Upper lobe of left lung (tissue), 6 donors: Measurements from ENCODE around the gene ALDH3B2. TPM values are rescaled to one million over a fixed set of nuclear protein-coding genes. Genes with fewer than 3 reads are reported as not detected.

Source experiments
- ATAC-seq, 2 donors: fragments of 200-7000 bp; cut with Tn5 transposase; one replicate each; pipeline ENCODE4 v1.9.1; 2022; ENCODE audit warnings: mild to moderate bottlenecking in 2 of 2, moderate library complexity in 2 of 2; ENCODE audit not compliant: low FRiP score in 2 of 2
- DNase-seq, 2 donors: peaks; one replicate each; pipeline ENCODE4 v3.0.0-alpha.2; 2019 to 2020
- H3K27ac ChIP-seq, 4 donors: fragments of 200-600 bp; sonication (generic); one replicate each; pipeline ENCODE4 v1.5.1; 2016 to 2019
- H3K27me3 ChIP-seq, 4 donors: fragments of 200-600 bp; sonication (generic); one replicate each; pipeline ENCODE4 v1.5.1; 2017 to 2019
- H3K36me3 ChIP-seq, 4 donors: fragments of 200-600 bp; sonication (generic); one replicate each; pipeline ENCODE4 v1.5.1; 2016 to 2019
- H3K4me1 ChIP-seq, 4 donors: fragments of 200-600 bp; sonication (generic); one replicate each; pipeline ENCODE4 v1.5.1; 2018 to 2019
- H3K4me3 ChIP-seq, 4 donors: fragments of 200-600 bp; sonication (generic); one replicate each; pipeline ENCODE4 v1.5.1; 2017 to 2019; ENCODE audit warnings: mild to moderate bottlenecking in 2 of 4, moderate library complexity in 1 of 4
- H3K9me3 ChIP-seq, 4 donors: fragments of 200-600 bp; sonication (generic); one replicate each; pipeline ENCODE4 v1.5.1; 2018 to 2019
- CTCF ChIP-seq, 6 experiments: fragments of 450-650 bp in 4 of 6; fragments of 200-600 bp in 2 of 6; sonication (generic) in 2 of 6; IDR thresholded peaks; one replicate each; pipeline ENCODE4 v1.5.1; 2016 to 2019; ENCODE audit warnings: antibody characterized with exemption in 6 of 6
- EP300 ChIP-seq, 4 donors: sonication (generic); formaldehyde crosslinking; IDR thresholded peaks; one replicate each; pipeline ENCODE4 v1.5.1; 2017; ENCODE audit warnings: antibody characterized with exemption in 4 of 4, control low read depth in 2 of 4
- POLR2A ChIP-seq, 4 donors: fragments of 450-650 bp; IDR thresholded peaks; one replicate each; pipeline ENCODE4 v1.5.1; 2016 to 2017; ENCODE audit warnings: antibody characterized with exemption in 4 of 4, mild to moderate bottlenecking in 2 of 4
- POLR2AphosphoS5 ChIP-seq, 2 donors: sonication (generic); formaldehyde crosslinking; IDR thresholded peaks; one replicate each; pipeline ENCODE4 v1.5.1; 2017; ENCODE audit warnings: antibody characterized with exemption in 2 of 2
- WGBS, 2 donors: methylation state at CpG; one replicate each; pipeline ENCODE4 v1.1.5; 2017 to 2018; 5-methylcytosine and 5-hydroxymethylcytosine counted together
- total RNA-seq, 6 donors: library from RNA; depleted of rRNA in 4 of 6; stranded (reverse); fragments of >200 nt in 4 of 6; gene quantifications; one replicate each; pipeline versions ENCODE4 v1.1.0 to v1.2.1, GENCODE V29; 2016 to 2021
- donor health status: DM: no; HTN: no; CAD: no; lungs with moderate emphysema.
- donor health status: DM: no; HTN: yes; CAD: no; lungs with severe emphysema.

The ALDH3B2 gene
- total RNA-seq, 6 donors from 2014 or later = 0.30 to 6.4 (median 0.86) TPM; not detected in 1

GRCh38 chr11:67665541-67666302 is 8.7 kb downstream of the ALDH3B2 start:
- ATAC-seq (peak in 1 of 2 donors; percentile 24), DNase-seq (peak; percentile 55 to 64)
- Histone ChIP-seq H3K36me3 (no peaks in the 10 kb centered on the region), H3K27ac (no peak overlapping the region), H3K4me1 (no peaks in the 10 kb centered on the region), H3K27me3 (no peaks in the 10 kb centered on the region), H3K9me3 (no peaks in the 10 kb centered on the region), H3K4me3 (no peak overlapping the region)
- WGBS, 2 donors = 66 to 71% methylated on average over 17 to 20 of the region's 24 CpGs
- TF ChIP-seq EP300 (IDR thresholded peaks at IDR 0.05) (no peak), CTCF (IDR thresholded peaks at IDR 0.05) (peak in 3 of 6 experiments; percentile 50 to 61 (median 54))

DNA sequence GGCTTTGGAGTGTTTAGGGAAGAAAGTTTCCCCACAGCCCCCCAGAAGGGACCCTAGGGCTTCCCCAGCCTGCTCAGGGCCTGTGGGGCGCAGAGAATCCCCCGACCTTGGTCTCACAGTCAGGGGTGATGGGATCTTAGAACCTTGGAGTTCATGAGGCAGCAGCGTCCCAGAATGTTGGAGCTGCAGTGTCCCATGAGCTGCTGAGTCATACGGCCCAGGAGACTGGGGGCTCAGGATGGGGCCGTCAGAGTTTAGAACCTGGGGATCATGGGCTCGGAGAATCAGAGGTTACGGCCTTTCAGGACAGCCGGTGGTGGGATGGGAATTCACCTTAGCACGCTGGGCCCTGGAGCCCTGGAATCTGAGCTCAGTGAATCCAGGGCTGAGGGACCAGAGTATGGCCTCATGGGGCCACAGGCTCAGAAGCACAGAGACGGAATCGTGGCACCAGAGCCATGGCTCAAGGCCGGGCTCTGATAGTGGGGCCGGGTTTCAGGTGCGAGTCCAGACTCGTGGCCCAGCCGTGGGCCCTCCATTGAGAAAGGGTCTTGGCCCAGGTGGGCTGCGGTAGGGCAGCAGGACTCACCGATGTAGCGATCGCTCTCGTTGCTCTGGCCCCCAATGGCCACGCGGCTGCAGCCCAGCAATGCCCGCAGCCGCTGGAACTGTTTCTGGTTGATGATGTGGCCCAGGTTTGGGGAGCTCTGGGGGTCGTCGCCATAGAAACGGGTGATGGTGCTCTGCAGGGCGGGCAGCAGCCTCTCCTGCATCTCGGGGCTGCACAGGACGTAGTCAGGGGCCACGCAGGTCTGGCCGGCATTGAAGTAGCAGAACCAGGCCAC is 9.5 kb downstream of the ALDH3B2 start:
- H3K4me3 ChIP-seq = no peak overlapping the region
- WGBS, 2 donors = 85 to 90% methylated on average over 13 to 31 of the region's 33 CpGs

GRCh38 chr11:67664213-67664585 is 10.2 kb downstream of the ALDH3B2 start:
- TF ChIP-seq CTCF (IDR thresholded peaks at IDR 0.05) (no peak), POLR2AphosphoS5 (IDR thresholded peaks at IDR 0.05) (no peak), EP300 (IDR thresholded peaks at IDR 0.05) (no peak), POLR2A (IDR thresholded peaks at IDR 0.05) (no peak)
- Histone ChIP-seq H3K27ac (no peak overlapping the region), H3K9me3 (no peaks in the 10 kb centered on the region), H3K4me3 (no peak overlapping the region), H3K27me3 (no peaks in the 10 kb centered on the region), H3K36me3 (no peaks in the 10 kb centered on the region), H3K4me1 (no peaks in the 10 kb centered on the region)
- WGBS, 2 donors = 87% methylated on average over 16 of the region's 16 CpGs; no CpG with 5 or more reads in 1 of the 2 donors
- ATAC-seq (no peak), DNase-seq (peak in 1 of 2 donors; percentile 61)

More for the DNA sequence above, 9.5 kb downstream of the ALDH3B2 start:
- no peaks in the 10 kb centered on the region for H3K27me3 ChIP-seq
- H3K36me3 ChIP-seq = no peaks in the 10 kb centered on the region
- H3K27ac ChIP-seq = no peak overlapping the region
- ATAC-seq (no peak), DNase-seq (peak in 1 of 2 donors; percentile 71)
- no peaks in the 10 kb centered on the region for H3K4me1 ChIP-seq
- TF ChIP-seq POLR2AphosphoS5 (IDR thresholded peaks at IDR 0.05) (no peak), CTCF (IDR thresholded peaks at IDR 0.05) (no peak), EP300 (IDR thresholded peaks at IDR 0.05) (no peak), POLR2A (IDR thresholded peaks at IDR 0.05) (no peak)
- H3K9me3 ChIP-seq = no peaks in the 10 kb centered on the region

DNA sequence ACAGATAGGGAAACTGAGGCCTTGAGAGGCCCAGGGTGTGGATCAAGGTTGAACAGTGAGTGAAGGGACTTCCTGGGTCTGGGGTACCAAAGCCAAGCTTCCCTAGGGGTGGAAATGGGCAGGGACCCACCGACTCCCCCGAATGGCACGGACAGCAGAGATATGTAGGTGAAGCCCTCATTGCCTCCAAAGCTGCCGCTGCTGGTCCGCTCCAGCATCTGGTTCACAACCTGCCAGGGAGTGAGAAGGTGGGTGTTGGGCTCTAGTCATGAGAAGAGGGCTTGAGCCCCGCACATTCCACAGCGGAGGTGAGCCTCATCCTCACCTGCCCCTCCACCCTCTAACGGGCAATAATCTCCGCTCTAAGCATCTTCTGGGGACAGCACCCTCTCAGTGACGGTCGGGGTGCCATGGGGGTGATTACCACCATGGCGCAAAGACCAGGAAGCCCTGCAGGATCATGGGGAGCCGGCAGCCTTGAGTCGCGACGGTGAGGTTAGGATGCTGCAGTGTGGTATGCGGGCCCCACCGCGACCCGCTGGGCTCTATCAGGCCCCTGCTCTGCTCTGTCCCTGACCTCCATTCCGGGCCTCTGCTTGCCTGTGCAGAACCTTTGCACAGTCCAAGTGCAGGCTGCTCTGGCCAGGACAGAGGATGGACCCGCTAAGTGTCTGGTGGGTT is 10.8 kb downstream of the ALDH3B2 start:
- no peaks in the 10 kb centered on the region for H3K4me1 ChIP-seq
- DNase-seq = no peak

More for the DNA sequence above, 10.8 kb downstream of the ALDH3B2 start:
- Histone ChIP-seq H3K9me3 (no peaks in the 10 kb centered on the region), H3K36me3 (no peaks in the 10 kb centered on the region), H3K27me3 (no peaks in the 10 kb centered on the region), H3K4me3 (no peak overlapping the region), H3K27ac (no peak overlapping the region)
- ATAC-seq = no peak
- 91% methylated on average over 22 of the region's 22 CpGs; no CpG with 5 or more reads in 1 of the 2 donors for WGBS, 2 donors
- no peak for TF ChIP-seq POLR2AphosphoS5 (IDR thresholded peaks at IDR 0.05)
- TF ChIP-seq CTCF (IDR thresholded peaks at IDR 0.05) = no peak
- no peak for TF ChIP-seq POLR2A (IDR thresholded peaks at IDR 0.05)
- TF ChIP-seq EP300 (IDR thresholded peaks at IDR 0.05) = no peak
